Measurements from ENCODE around the gene DLGAP1.

The DLGAP1 gene

DNA sequence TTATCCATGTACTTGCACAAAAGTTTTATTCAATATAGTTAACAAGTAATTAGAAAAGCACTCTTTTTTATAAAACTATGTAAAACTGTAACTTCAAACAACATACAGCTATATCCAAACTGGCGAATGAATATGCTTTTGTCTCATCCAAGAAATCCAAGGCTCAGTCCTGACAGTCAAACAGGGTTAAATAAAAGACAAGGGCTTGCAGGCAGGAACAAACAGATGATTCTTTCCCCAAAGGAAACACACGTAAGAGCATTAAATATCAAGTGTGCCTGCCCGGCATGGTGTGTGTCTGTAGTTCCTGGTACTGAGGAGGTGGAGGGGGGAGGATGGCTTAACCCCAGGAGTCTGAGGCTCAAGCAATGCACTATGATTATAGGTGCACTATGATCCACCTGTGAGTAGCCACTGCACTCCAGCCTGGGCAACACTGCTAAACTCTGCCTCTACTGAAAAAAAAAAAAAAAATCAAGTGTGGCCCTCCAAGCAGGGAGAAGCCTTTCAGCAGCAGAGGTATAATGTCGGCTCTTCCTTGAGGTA lies 171.3 kb downstream of the DLGAP1 start:
- Histone ChIP-seq H3K36me3 (no peaks in the 10 kb centered on the region), H3K27me3 (no peaks in the 10 kb centered on the region), H3K9me3 (no peaks in the 10 kb centered on the region), H3K4me1 (no peaks in the 10 kb centered on the region), H3K4me3 (ENCODE audit: low read depth, low read length) (no peak overlapping the region)
- DNase-seq: no peak
- TF ChIP-seq CTCF (IDR thresholded peaks at IDR 0.05; ENCODE audit: low read depth, low read length): no peak

- H3K27me3 ChIP-seq: no peaks in the 10 kb centered on the region
- H3K36me3 ChIP-seq: no peaks in the 10 kb centered on the region
- H3K4me1 ChIP-seq: no peaks in the 10 kb centered on the region
- TF ChIP-seq CTCF (IDR thresholded peaks at IDR 0.05; ENCODE audit: low read depth, low read length): no peak
- no peak for DNase-seq
- no peak overlapping the region for H3K4me3 ChIP-seq (ENCODE audit: low read depth, low read length)
- no peaks in the 10 kb centered on the region for H3K9me3 ChIP-seq
Observed at GRCh38 chr18:4282954-4283353, 172.2 kb downstream of the DLGAP1 start.

DNA sequence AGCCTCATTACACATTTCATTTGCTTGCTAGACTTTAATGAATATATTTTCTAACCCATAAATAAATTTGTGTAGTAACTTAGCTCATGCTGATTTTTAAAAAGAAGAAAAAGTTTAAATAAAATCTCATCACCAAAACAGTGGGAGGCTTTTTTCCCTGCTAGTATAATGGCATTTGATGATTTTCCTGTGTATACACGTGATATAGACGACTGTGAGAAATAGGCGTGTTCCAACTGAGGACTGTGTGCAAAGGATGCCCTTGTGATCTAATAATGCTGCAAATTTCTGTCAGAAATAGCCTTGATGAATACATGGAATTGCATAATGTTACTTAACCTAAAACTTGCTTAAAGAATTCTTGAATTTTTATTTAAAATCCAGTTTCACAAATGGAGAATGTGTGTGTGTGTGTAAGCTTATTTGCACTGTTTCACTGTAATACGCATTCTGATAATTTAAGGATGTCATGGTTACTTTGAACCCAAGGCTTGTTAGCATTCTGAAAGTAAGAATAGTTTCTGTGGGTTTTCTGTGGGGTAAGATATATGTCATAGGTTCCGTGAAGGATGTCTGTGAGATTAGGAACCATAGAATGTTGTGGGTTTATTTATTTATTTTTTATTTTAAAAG lies 178.0 kb downstream of the DLGAP1 start:
- no peak for TF ChIP-seq CTCF (IDR thresholded peaks at IDR 0.05; ENCODE audit: low read depth, low read length)
- Histone ChIP-seq H3K27me3 (no peaks in the 10 kb centered on the region), H3K9me3 (no peaks in the 10 kb centered on the region), H3K36me3 (no peaks in the 10 kb centered on the region), H3K4me3 (ENCODE audit: low read depth, low read length) (no peak overlapping the region), H3K4me1 (no peaks in the 10 kb centered on the region)
- no peak for DNase-seq

DNA sequence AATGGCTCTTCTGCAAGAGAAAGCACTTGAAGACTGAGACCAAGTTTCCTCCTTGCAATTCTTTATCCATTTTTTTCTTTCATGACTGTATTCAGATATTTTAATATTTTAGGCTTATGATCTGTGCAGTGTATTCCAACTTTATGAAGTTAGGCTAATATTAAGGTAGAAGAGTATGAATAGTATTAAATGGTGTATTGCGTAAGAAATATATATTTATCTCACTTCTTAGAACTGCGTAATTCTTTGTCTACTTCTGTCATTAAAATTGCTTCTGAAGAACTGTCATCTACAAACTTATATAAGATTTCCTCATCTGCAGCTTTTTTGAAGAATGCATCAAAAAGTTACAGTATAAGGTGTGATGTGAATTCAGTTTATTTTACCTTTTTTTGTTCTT lies 183.2 kb downstream of the DLGAP1 start:
- Histone ChIP-seq H3K9me3 (no peaks in the 10 kb centered on the region), H3K4me3 (ENCODE audit: low read depth, low read length) (no peak overlapping the region), H3K4me1 (no peaks in the 10 kb centered on the region), H3K27me3 (no peaks in the 10 kb centered on the region), H3K36me3 (no peaks in the 10 kb centered on the region)
- no peak for TF ChIP-seq CTCF (IDR thresholded peaks at IDR 0.05; ENCODE audit: low read depth, low read length)
- DNase-seq: no peak

GRCh38 chr18:4270988-4271387 lies 184.1 kb downstream of the DLGAP1 start:
- H3K36me3 ChIP-seq: no peaks in the 10 kb centered on the region
- TF ChIP-seq CTCF (IDR thresholded peaks at IDR 0.05; ENCODE audit: low read depth, low read length): no peak
- no peaks in the 10 kb centered on the region for H3K27me3 ChIP-seq
- no peaks in the 10 kb centered on the region for H3K9me3 ChIP-seq
- no peak overlapping the region for H3K4me3 ChIP-seq (ENCODE audit: low read depth, low read length)
- no peaks in the 10 kb centered on the region for H3K4me1 ChIP-seq
- DNase-seq: no peak

DNA sequence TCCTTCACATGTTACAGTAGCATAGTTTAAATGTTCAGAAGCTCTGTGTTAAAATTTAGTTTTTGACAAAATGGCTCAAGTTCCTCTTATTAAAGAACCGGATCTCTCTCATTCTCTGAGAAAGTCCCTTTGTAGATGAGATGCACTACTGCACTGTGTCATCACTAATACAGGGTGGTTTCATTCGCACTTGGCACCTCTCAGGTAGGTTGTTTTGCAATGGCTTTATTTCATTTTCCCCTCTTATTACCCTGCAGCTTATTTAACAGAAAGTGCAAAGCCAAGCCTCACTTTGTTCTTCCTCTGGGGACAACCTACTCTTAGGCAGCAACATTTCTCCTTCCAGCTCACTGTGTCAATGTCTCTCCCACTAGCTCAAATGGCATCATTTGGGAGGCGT lies 185.1 kb downstream of the DLGAP1 start:
- DNase-seq: no peak
- H3K9me3 ChIP-seq: no peaks in the 10 kb centered on the region
- H3K4me1 ChIP-seq: no peaks in the 10 kb centered on the region
- no peak overlapping the region for H3K4me3 ChIP-seq (ENCODE audit: low read depth, low read length)
- TF ChIP-seq CTCF (IDR thresholded peaks at IDR 0.05; ENCODE audit: low read depth, low read length): no peak
- no peaks in the 10 kb centered on the region for H3K36me3 ChIP-seq
- no peaks in the 10 kb centered on the region for H3K27me3 ChIP-seq
